Fibroblast of the aortic adventitia (primary cell): ENCODE data around the gene ZFYVE1. TPM values are rescaled to one million over a fixed set of nuclear protein-coding genes. Genes with fewer than 3 reads are reported as not detected.
"Not testable (repeated sequence)": the region's sequence is repeated elsewhere in the genome, so short reads cannot be mapped to it uniquely, and the experiment has no call there.

Experiments used
- DNase-seq: peaks from one replicate; pipeline ENCODE4 v3.0.0-alpha.2; 2010; ENCODE audit warnings: low read depth
- H3K4me3 ChIP-seq: 2 replicates; pipeline ENCODE4 v1.5.1; 2011; ENCODE audit warnings: low read depth, mild to moderate bottlenecking, control low read depth, low read length, moderate library complexity
- CTCF ChIP-seq: IDR thresholded peaks from 2 replicates; pipeline ENCODE4 v1.5.1; 2011; ENCODE audit warnings: mild to moderate bottlenecking, low read length, control low read depth, inconsistent platforms; ENCODE audit not compliant: insufficient read depth
- total RNA-seq: library from RNA; depleted of rRNA; stranded (reverse); fragments of >200 nt; gene quantifications from 2 replicates; pipeline ENCODE4 v1.2.3, GENCODE V29; 2012; ENCODE audit warnings: low replicate concordance

The ZFYVE1 gene
- total RNA-seq, 1 donor: 19.3 TPM

GRCh38 chr14:73049428-73049827, 22.5 kb upstream of the ZFYVE1 start:
- DNase-seq: no peak

GRCh38 chr14:73047808-73048207, 20.9 kb upstream of the ZFYVE1 start:
- TF ChIP-seq CTCF: no peak
- no peak for DNase-seq
- H3K4me3 ChIP-seq: no peak overlapping the region

More at GRCh38 chr14:73049428-73049827, 22.5 kb upstream of the ZFYVE1 start:
- no peak overlapping the region for H3K4me3 ChIP-seq
- no peak for TF ChIP-seq CTCF

GRCh38 chr14:73036706-73037450, 10.0 kb upstream of the ZFYVE1 start:
- not testable (repeated sequence) for H3K4me3 ChIP-seq, DNase-seq

GRCh38 chr14:73027984-73028383, 1.1 kb upstream of the ZFYVE1 start:
- TF ChIP-seq CTCF: no peak
- no peak overlapping the region for H3K4me3 ChIP-seq
- DNase-seq: no peak

GRCh38 chr14:73027546-73027945, 640 bp upstream of the ZFYVE1 start:
- DNase-seq: no peak
- TF ChIP-seq CTCF: no peak

GRCh38 chr14:73026243-73026844, 562 bp downstream of the ZFYVE1 start:
- H3K4me3 ChIP-seq: peak overlapping the region; percentile 88
- no peak for DNase-seq
- TF ChIP-seq CTCF: no peak

More at GRCh38 chr14:73027546-73027945, 640 bp upstream of the ZFYVE1 start:
- peak overlapping the region; percentile 57 for H3K4me3 ChIP-seq

GRCh38 chr14:73025544-73025943, 1.4 kb downstream of the ZFYVE1 start:
- H3K4me3 ChIP-seq: peak overlapping the region; percentile 88
- peak; percentile 55 for DNase-seq
- TF ChIP-seq CTCF: no peak
